Smooth muscle cell (in vitro differentiated cells): Measurements from ENCODE around the gene KASH5. TPM values are rescaled to one million over a fixed set of nuclear protein-coding genes. Genes with fewer than 3 reads are reported as not detected.

ENCODE experiments used
- DNase-seq: peaks from one replicate; lab custom pipeline; 2025; ENCODE audit not compliant: unreplicated experiment; lab: John Stamatoyannopoulos, UW
- H2AFZ ChIP-seq: fragments of 200-600 bp; sonication (generic); 2 replicates; pipeline ENCODE4 v1.6.0; 2016; ENCODE audit warnings: antibody characterized with exemption, low read depth, mild to moderate bottlenecking
- H3F3A ChIP-seq: fragments of 200-600 bp; sonication (generic); 2 replicates; pipeline ENCODE4 v1.6.0; 2017; ENCODE audit warnings: antibody characterized with exemption, low read depth
- H3K27ac ChIP-seq: fragments of 200-600 bp; sonication (generic); 2 replicates; pipeline ENCODE4 v1.5.1; 2016; ENCODE audit warnings: low read depth, mild to moderate bottlenecking
- H3K27me3 ChIP-seq: fragments of 200-600 bp; sonication (generic); 2 replicates; pipeline ENCODE4 v1.6.1; 2016; ENCODE audit warnings: low read depth, mild to moderate bottlenecking
- H3K36me3 ChIP-seq: fragments of 200-600 bp; sonication (generic); 2 replicates; pipeline ENCODE4 v1.5.1; 2016; ENCODE audit warnings: low read depth
- H3K4me1 ChIP-seq: fragments of 200-600 bp; sonication (generic); 2 replicates; pipeline ENCODE4 v1.5.1; 2016; ENCODE audit warnings: low read depth
- H3K4me2 ChIP-seq: fragments of 200-600 bp; sonication (generic); 2 replicates; pipeline ENCODE4 v1.6.0; 2016; ENCODE audit warnings: mild to moderate bottlenecking
- H3K4me3 ChIP-seq: fragments of 200-600 bp; sonication (generic); 2 replicates; pipeline ENCODE4 v1.5.1; 2016; ENCODE audit warnings: mild to moderate bottlenecking
- H3K79me2 ChIP-seq: fragments of 200-600 bp; sonication (generic); 2 replicates; pipeline ENCODE4 v1.6.0; 2016; ENCODE audit warnings: low read depth, mild to moderate bottlenecking
- H3K9ac ChIP-seq: fragments of 200-600 bp; sonication (generic); 2 replicates; pipeline ENCODE4 v1.6.0; 2016; ENCODE audit warnings: low read depth
- H3K9me3 ChIP-seq: fragments of 200-600 bp; sonication (generic); replicated peaks from 2 replicates; pipeline ENCODE4 v1.5.1; 2016; ENCODE audit warnings: low read depth
- H4K20me1 ChIP-seq: fragments of 200-600 bp; sonication (generic); 2 replicates; pipeline ENCODE4 v1.6.0; 2016; ENCODE audit warnings: low read depth
- CTCF ChIP-seq: fragments of 200-600 bp; sonication (generic); IDR thresholded peaks from 2 replicates; pipeline ENCODE4 v1.5.1; 2017; ENCODE audit warnings: borderline replicate concordance, mild to moderate bottlenecking, antibody characterized with exemption; ENCODE audit not compliant: insufficient read depth, poor library complexity, severe bottlenecking
- WGBS: methylation state at CpG from one replicate; pipeline ENCODE4 v1.1.7; 2016; ENCODE audit warnings: low lambda C conversion rate; 5-methylcytosine and 5-hydroxymethylcytosine counted together
- polyA plus RNA-seq: library from polyadenylated mRNA; unstranded; fragments of >200 nt; fragmentation: Nextera tagmentation; extraction: Ambion mirVana; gene quantifications from 2 replicates; pipeline ENCODE4 v1.2.1, GENCODE V29; 2016
- total RNA-seq: library from RNA; depleted of rRNA; stranded (reverse); fragments of >200 nt; gene quantifications from 2 replicates; pipeline ENCODE4 v1.2.3, GENCODE V29; 2014

Gene KASH5
- total and polyA plus RNA-seq, 2 experiments from 2014 or later = not detected

DNA sequence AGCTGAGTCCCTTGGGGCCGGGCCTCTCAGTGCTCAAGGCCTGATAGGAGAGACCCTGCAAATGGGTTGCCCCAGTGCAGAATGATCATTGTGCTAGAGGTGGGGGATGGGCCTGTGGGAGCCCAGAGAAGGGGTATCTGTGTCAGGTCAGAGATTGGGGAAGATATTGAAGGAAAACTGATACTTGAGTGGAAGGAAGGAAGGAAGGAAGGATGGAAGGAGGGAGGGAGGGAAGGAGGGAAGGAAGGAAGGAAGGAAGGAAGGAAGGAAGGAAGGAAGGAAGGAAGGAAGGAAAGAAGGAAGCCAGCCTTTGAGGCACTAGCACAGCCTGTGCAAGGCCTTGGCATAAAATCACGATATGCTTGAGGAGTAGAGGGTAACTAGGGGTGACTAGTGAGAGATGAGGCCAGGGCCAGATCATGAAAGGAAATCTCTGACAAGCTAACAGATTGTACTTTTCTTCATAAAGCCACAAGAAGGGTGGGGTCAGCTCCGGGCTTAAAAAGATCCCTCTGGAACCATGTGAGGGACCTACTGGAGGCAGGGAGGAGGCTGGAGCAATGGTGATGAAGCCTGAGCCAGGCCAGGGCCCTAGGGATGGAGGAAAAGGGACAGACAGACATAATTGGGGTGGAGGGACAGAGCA is 23.8 kb downstream of the KASH5 start:
- no peak overlapping the region for H3K4me2 ChIP-seq
- no peak overlapping the region for H3K27ac ChIP-seq
- H3K9ac ChIP-seq = no peak overlapping the region
- no peak for TF ChIP-seq CTCF
- DNase-seq = no peak
- H3K79me2 ChIP-seq = no peaks in the 10 kb centered on the region
- no peaks in the 10 kb centered on the region for H3K36me3 ChIP-seq
- WGBS = 90% methylated on average over 3 of the region's 3 CpGs
- H3K9me3 ChIP-seq = no peaks in the 10 kb centered on the region
- H2AFZ ChIP-seq = no peak overlapping the region
- H3K27me3 ChIP-seq = no peaks in the 10 kb centered on the region
- H3K4me1 ChIP-seq = no peaks in the 10 kb centered on the region
- no peaks in the 10 kb centered on the region for H3F3A ChIP-seq
- H3K4me3 ChIP-seq = no peak overlapping the region
- H4K20me1 ChIP-seq = no peaks in the 10 kb centered on the region

GRCh38 chr19:49413348-49413747 is 25.3 kb downstream of the KASH5 start:
- Histone ChIP-seq H2AFZ (no peak overlapping the region), H3K4me3 (no peak overlapping the region), H3K9me3 (no peaks in the 10 kb centered on the region), H3K4me1 (no peaks in the 10 kb centered on the region), H3F3A (no peaks in the 10 kb centered on the region), H3K27ac (no peak overlapping the region), H3K79me2 (no peaks in the 10 kb centered on the region), H3K36me3 (no peaks in the 10 kb centered on the region), H4K20me1 (no peaks in the 10 kb centered on the region), H3K27me3 (peaks cover 8% of the 10 kb centered on the region), H3K4me2 (no peak overlapping the region), H3K9ac (no peak overlapping the region)
- no peak for TF ChIP-seq CTCF
- DNase-seq = no peak
- WGBS = 51% methylated on average over 9 of the region's 9 CpGs

DNA sequence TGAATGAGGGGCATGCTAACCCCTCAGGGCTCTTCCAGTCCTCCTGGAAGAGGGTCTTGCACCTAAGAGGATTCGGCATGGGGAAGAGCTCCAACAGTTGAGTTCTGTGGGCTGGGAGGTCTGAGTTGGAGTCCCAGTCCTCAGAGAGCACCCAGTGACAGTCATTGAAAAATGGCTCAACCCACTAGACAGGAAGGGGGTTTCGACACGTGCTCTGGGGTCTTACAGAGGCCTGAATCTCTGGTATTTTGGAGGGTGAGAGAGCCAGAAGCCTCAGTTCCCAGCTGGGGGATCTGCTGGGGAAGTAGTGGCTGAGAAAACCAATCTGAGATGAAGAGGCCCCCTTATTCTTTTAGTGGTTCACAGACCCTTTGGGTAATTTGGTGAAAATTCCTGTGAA is 26.2 kb downstream of the KASH5 start:
- TF ChIP-seq CTCF = no peak
- H3K4me1 ChIP-seq = no peaks in the 10 kb centered on the region
- H3K4me3 ChIP-seq = no peak overlapping the region
- WGBS = 95% methylated on average over 3 of the region's 3 CpGs
- H4K20me1 ChIP-seq = no peaks in the 10 kb centered on the region
- no peaks in the 10 kb centered on the region for H3K36me3 ChIP-seq
- no peak for DNase-seq
- no peaks in the 10 kb centered on the region for H3K79me2 ChIP-seq
- no peak overlapping the region for H3K27ac ChIP-seq
- peaks cover 17% of the 10 kb centered on the region for H3K27me3 ChIP-seq
- no peaks in the 10 kb centered on the region for H3K9me3 ChIP-seq
- H3K9ac ChIP-seq = no peak overlapping the region
- H3F3A ChIP-seq = no peaks in the 10 kb centered on the region
- H3K4me2 ChIP-seq = no peak overlapping the region
- no peak overlapping the region for H2AFZ ChIP-seq
